Measurements from ENCODE around the gene CRLF1.

Gene CRLF1

GRCh38 chr19:18597809-18598660 is 8.6 kb downstream of the CRLF1 start:
- Mint-ChIP-seq H3K4me3 (no peak overlapping the region), H3K9me3 (no peaks in the 10 kb centered on the region), H3K36me3 (ENCODE audit: low read depth) (no peaks in the 10 kb centered on the region), H3K4me1 (peaks cover 44% of the 10 kb centered on the region), H3K27ac (no peak overlapping the region), H3K27me3 (ENCODE audit: low read depth, poor library complexity) (peaks cover 35% of the 10 kb centered on the region)
- DNase-seq: no peak
- TF ChIP-seq, protein P1, sequence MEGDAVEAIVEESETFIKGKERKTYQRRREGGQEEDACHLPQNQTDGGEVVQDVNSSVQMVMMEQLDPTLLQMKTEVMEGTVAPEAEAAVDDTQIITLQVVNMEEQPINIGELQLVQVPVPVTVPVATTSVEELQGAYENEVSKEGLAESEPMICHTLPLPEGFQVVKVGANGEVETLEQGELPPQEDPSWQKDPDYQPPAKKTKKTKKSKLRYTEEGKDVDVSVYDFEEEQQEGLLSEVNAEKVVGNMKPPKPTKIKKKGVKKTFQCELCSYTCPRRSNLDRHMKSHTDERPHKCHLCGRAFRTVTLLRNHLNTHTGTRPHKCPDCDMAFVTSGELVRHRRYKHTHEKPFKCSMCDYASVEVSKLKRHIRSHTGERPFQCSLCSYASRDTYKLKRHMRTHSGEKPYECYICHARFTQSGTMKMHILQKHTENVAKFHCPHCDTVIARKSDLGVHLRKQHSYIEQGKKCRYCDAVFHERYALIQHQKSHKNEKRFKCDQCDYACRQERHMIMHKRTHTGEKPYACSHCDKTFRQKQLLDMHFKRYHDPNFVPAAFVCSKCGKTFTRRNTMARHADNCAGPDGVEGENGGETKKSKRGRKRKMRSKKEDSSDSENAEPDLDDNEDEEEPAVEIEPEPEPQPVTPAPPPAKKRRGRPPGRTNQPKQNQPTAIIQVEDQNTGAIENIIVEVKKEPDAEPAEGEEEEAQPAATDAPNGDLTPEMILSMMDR (IDR thresholded peaks at IDR 0.05): no peak

DNA sequence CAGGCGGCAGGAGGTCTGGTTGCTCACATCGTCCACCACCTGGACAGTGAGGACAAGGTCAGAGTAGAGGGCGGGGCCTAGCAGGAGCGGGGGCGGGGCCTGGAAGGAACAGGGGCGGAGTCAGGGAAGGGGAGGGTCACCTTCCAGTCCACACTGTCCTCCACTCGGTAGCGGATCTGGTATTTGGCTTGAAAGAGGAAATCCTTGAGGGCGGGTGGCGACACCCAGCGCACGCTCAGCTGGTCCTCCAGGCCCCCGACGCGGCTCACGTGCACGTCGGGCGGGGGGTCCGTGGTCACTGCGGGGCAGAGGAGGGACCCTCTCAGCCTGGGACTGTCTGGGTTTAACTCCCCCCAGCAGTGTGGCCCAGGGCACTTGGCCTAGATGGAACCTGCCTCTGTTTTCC is 9.8 kb downstream of the CRLF1 start:
- TF ChIP-seq, protein P1 (IDR thresholded peaks at IDR 0.05): no peak
- H3K36me3 Mint-ChIP-seq (ENCODE audit: low read depth): no peaks in the 10 kb centered on the region
- H3K9me3 Mint-ChIP-seq: no peaks in the 10 kb centered on the region
- DNase-seq: peak; percentile 78
- H3K4me3 Mint-ChIP-seq: no peak overlapping the region
- H3K4me1 Mint-ChIP-seq: peaks cover 41% of the 10 kb centered on the region
- no peak overlapping the region for H3K27ac Mint-ChIP-seq
- peaks cover 25% of the 10 kb centered on the region for H3K27me3 Mint-ChIP-seq (ENCODE audit: low read depth, poor library complexity)

GRCh38 chr19:18595475-18595874 is 11.1 kb downstream of the CRLF1 start:
- peaks cover 12% of the 10 kb centered on the region for H3K27me3 Mint-ChIP-seq (ENCODE audit: low read depth, poor library complexity)
- DNase-seq: no peak
- peaks cover 50% of the 10 kb centered on the region for H3K4me1 Mint-ChIP-seq
- H3K4me3 Mint-ChIP-seq: peak overlapping the region; percentile 49
- H3K27ac Mint-ChIP-seq: no peak overlapping the region
- no peaks in the 10 kb centered on the region for H3K9me3 Mint-ChIP-seq
- TF ChIP-seq, protein P1 (IDR thresholded peaks at IDR 0.05): no peak
- H3K36me3 Mint-ChIP-seq (ENCODE audit: low read depth): no peaks in the 10 kb centered on the region

GRCh38 chr19:18594824-18595373 is 11.7 kb downstream of the CRLF1 start:
- TF ChIP-seq, protein P1 (IDR thresholded peaks at IDR 0.05): no peak
- Mint-ChIP-seq H3K4me1 (peaks cover 55% of the 10 kb centered on the region), H3K27ac (no peak overlapping the region), H3K27me3 (ENCODE audit: low read depth, poor library complexity) (peaks cover 7% of the 10 kb centered on the region), H3K4me3 (peak overlapping the region; percentile 75), H3K36me3 (ENCODE audit: low read depth) (no peaks in the 10 kb centered on the region), H3K9me3 (no peaks in the 10 kb centered on the region)
- DNase-seq: peak; percentile 57

DNA sequence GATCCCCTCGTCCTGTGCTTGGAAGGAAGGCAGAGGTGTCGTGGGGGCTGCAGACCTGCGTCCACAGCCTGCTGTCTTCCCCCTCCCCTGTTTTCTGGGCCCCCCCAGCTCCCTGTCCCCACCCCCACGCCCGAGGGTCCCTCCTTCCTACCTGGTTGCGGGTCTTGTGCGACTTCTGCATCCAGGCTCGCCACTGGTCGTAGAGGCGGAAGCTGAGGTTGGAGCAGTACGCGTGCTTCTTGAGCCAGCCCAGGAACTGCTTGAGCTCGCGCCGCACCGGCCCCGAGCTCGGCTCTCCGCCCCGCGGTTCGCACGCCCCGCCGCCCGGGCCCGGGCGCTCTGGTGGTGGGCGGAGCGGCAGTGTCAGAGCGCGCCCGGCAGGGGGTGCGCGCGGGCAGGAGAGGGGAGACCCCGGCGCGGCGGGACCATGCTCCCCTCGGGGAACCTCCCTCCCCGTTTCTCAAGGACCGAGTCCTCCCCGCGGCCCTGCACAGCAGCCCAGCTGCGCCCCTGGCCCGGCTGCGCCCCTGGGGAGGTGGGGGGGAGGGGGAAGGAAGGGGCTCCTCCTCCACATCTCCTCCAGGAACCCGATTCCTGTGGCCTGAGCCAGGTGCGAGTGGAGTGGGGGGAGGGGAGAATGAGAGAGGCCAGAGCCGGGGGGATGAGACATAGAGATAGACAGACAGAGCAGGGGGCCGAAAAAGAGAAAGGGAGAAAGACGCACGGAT is 12.3 kb downstream of the CRLF1 start:
- H3K9me3 Mint-ChIP-seq: no peaks in the 10 kb centered on the region
- H3K36me3 Mint-ChIP-seq (ENCODE audit: low read depth): no peaks in the 10 kb centered on the region
- H3K27ac Mint-ChIP-seq: no peak overlapping the region
- TF ChIP-seq, protein P1 (IDR thresholded peaks at IDR 0.05): peak; percentile 60
- H3K27me3 Mint-ChIP-seq (ENCODE audit: low read depth, poor library complexity): peaks cover 7% of the 10 kb centered on the region
- peak overlapping the region; percentile 75 for H3K4me3 Mint-ChIP-seq
- peak; percentile 90 for DNase-seq
- peaks cover 60% of the 10 kb centered on the region for H3K4me1 Mint-ChIP-seq
